Endothelial cell (in vitro differentiated cells): ENCODE data around the gene SSBP3. TPM values are rescaled to one million over a fixed set of nuclear protein-coding genes. Genes with fewer than 3 reads are reported as not detected.
"Not testable (repeated sequence)": the region's sequence is repeated elsewhere in the genome, so short reads cannot be mapped to it uniquely, and the experiment has no call there.

ENCODE experiments used
- DNase-seq: peaks from one replicate; pipeline ENCODE4 v3.0.0; 2021; ENCODE audit warnings: low spot score
- H3K27ac Mint-ChIP-seq: one replicate; pipeline ENCODE4 v1.8.0; 2021; ENCODE audit warnings: mixed read lengths, inconsistent platforms; ENCODE audit not compliant: unreplicated experiment
- H3K27me3 Mint-ChIP-seq: one replicate; pipeline ENCODE4 v1.8.0; 2021; ENCODE audit warnings: mild to moderate bottlenecking, moderate library complexity, mixed read lengths, inconsistent platforms; ENCODE audit not compliant: unreplicated experiment
- H3K36me3 Mint-ChIP-seq: one replicate; pipeline ENCODE4 v1.8.0; 2021; ENCODE audit warnings: mild to moderate bottlenecking, low read depth, mixed read lengths, inconsistent platforms; ENCODE audit not compliant: unreplicated experiment
- H3K4me1 Mint-ChIP-seq: one replicate; pipeline ENCODE4 v1.8.0; 2021; ENCODE audit warnings: mild to moderate bottlenecking, mixed read lengths, inconsistent platforms; ENCODE audit not compliant: unreplicated experiment
- H3K4me3 Mint-ChIP-seq: one replicate; pipeline ENCODE4 v1.8.0; 2021; ENCODE audit warnings: mild to moderate bottlenecking, mixed read lengths, inconsistent platforms; ENCODE audit not compliant: unreplicated experiment
- H3K9me3 Mint-ChIP-seq: one replicate; pipeline ENCODE4 v1.8.0; 2021; ENCODE audit warnings: mixed read lengths, inconsistent platforms; ENCODE audit not compliant: unreplicated experiment
- CTCF ChIP-seq: fragments of 200-600 bp; sonication (generic); IDR thresholded peaks from one replicate; pipeline ENCODE4 v1.5.0; 2021; ENCODE audit warnings: antibody characterized with exemption; ENCODE audit not compliant: unreplicated experiment
- total RNA-seq: library from RNA; stranded (reverse); fragmentation: NEBNext Ultra II Directional; extraction: Animal tissue kit (Norgen Biotek cat#: 25700); gene quantifications from one replicate; pipeline ENCODE4 v1.2.1, GENCODE V29; 2021; ENCODE audit not compliant: unreplicated experiment

The SSBP3 gene
- total RNA-seq, 1 donor from 2014 or later: 142 TPM

- TF ChIP-seq CTCF: no peak
- Mint-ChIP-seq H3K36me3 (peaks cover 8% of the 10 kb centered on the region), H3K9me3 (no peaks in the 10 kb centered on the region), H3K4me3 (no peak overlapping the region), H3K4me1 (peaks cover 37% of the 10 kb centered on the region), H3K27ac (no peak overlapping the region), H3K27me3 (peaks cover 1% of the 10 kb centered on the region)
- DNase-seq: no peak
Observed at GRCh38 chr1:54348700-54349021, 57.5 kb downstream of the SSBP3 start.

- no peak overlapping the region for H3K27ac Mint-ChIP-seq
- DNase-seq: no peak
- no peak for TF ChIP-seq CTCF
- H3K9me3 Mint-ChIP-seq: no peaks in the 10 kb centered on the region
- H3K4me1 Mint-ChIP-seq: peaks cover 37% of the 10 kb centered on the region
- H3K27me3 Mint-ChIP-seq: peaks cover 1% of the 10 kb centered on the region
- H3K36me3 Mint-ChIP-seq: peaks cover 8% of the 10 kb centered on the region
- H3K4me3 Mint-ChIP-seq: no peak overlapping the region
Observed at GRCh38 chr1:54347955-54348699, 58.1 kb downstream of the SSBP3 start.

GRCh38 chr1:54347261-54347954 lies 58.8 kb downstream of the SSBP3 start:
- Mint-ChIP-seq H3K9me3 (no peaks in the 10 kb centered on the region), H3K27ac (no peak overlapping the region), H3K4me1 (peaks cover 39% of the 10 kb centered on the region), H3K36me3 (peaks cover 6% of the 10 kb centered on the region), H3K4me3 (no peak overlapping the region), H3K27me3 (no peaks in the 10 kb centered on the region)
- TF ChIP-seq CTCF: no peak
- DNase-seq: no peak

GRCh38 chr1:54345548-54345947 lies 60.6 kb downstream of the SSBP3 start:
- not testable (repeated sequence) for H3K9me3 Mint-ChIP-seq, H3K36me3 Mint-ChIP-seq, H3K27me3 Mint-ChIP-seq, H3K27ac Mint-ChIP-seq, DNase-seq, H3K4me3 Mint-ChIP-seq
- H3K4me1 Mint-ChIP-seq: peaks cover 54% of the 10 kb centered on the region

- Mint-ChIP-seq H3K4me1 (peaks cover 58% of the 10 kb centered on the region), H3K4me3 (no peak overlapping the region), H3K27ac (no peak overlapping the region), H3K9me3 (no peaks in the 10 kb centered on the region), H3K36me3 (peaks cover 4% of the 10 kb centered on the region), H3K27me3 (peaks cover 2% of the 10 kb centered on the region)
- no peak for TF ChIP-seq CTCF
- DNase-seq: no peak
Observed at GRCh38 chr1:54345116-54345515, 61.1 kb downstream of the SSBP3 start.
